WTC11 (cell line): ENCODE measurements around the gene GFOD2. TPM values are rescaled to one million over a fixed set of nuclear protein-coding genes. Genes with fewer than 3 reads are reported as not detected.

ENCODE experiments used
- ATAC-seq: fragments of 200-7000 bp; cut with Tn5 transposase; 2 replicates; pipeline ENCODE4 v1.10.0; 2021; ENCODE audit warnings: mild to moderate bottlenecking, moderate library complexity
- Bru-seq: library from RNA; stranded (reverse); fragments of 400-500 nt; gene quantifications from one replicate; lab custom pipeline; 2021; lab: Mats Ljungman, UMichigan
- CTCF ChIA-PET: fragments of 300-600 bp; sonication (Branson Sonifier 250); formaldehyde crosslinking; loops from one replicate; lab custom pipeline; 2021; ENCODE audit warnings: antibody characterized with exemption; lab: Charles Lee
- POLR2A ChIA-PET: fragments of 350-600 bp; sonication (Branson Sonifier 250); formaldehyde crosslinking; loops from one replicate; lab custom pipeline; 2021; ENCODE audit warnings: antibody characterized with exemption; lab: Charles Lee
- DNase-seq: peaks from one replicate; pipeline ENCODE4 v3.0.0; 2021; ENCODE audit warnings: low spot score
- H3K27ac Mint-ChIP-seq: 2 replicates; pipeline ENCODE4 v1.8.0; 2021; ENCODE audit warnings: mixed read lengths
- H3K27me3 Mint-ChIP-seq: 2 replicates; pipeline ENCODE4 v1.8.0; 2021; ENCODE audit warnings: low read depth, mild to moderate bottlenecking, moderate library complexity, mixed read lengths
- H3K36me3 Mint-ChIP-seq: 2 replicates; pipeline ENCODE4 v1.8.0; 2021; ENCODE audit warnings: mixed read lengths
- H3K4me1 Mint-ChIP-seq: 2 replicates; pipeline ENCODE4 v1.8.0; 2022; ENCODE audit warnings: mixed read lengths
- H3K4me3 Mint-ChIP-seq: 2 replicates; pipeline ENCODE4 v1.8.0; 2021; ENCODE audit warnings: mild to moderate bottlenecking, moderate library complexity, mixed read lengths
- H3K9me3 Mint-ChIP-seq: 2 replicates; pipeline ENCODE4 v1.8.0; 2021; ENCODE audit warnings: mixed read lengths
- CREM ChIP-seq: sonication (generic); formaldehyde crosslinking; IDR thresholded peaks from 2 replicates; pipeline ENCODE4 v1.8.1; 2022; ENCODE audit warnings: mild to moderate bottlenecking, missing genetic modification reagents, moderate library complexity
- ELF4 ChIP-seq: sonication (generic); formaldehyde crosslinking; IDR thresholded peaks from 2 replicates; pipeline ENCODE4 v1.8.1; 2022; ENCODE audit warnings: low read depth, mild to moderate bottlenecking, moderate library complexity, missing genetic modification reagents
- EMX1 ChIP-seq: fragments of 250-450 bp; sonication (Bioruptor Pico); IDR thresholded peaks from 2 replicates; pipeline ENCODE4 v1.8.0; 2021; ENCODE audit warnings: mild to moderate bottlenecking
- GABPB1 ChIP-seq: sonication (generic); formaldehyde crosslinking; IDR thresholded peaks from 2 replicates; pipeline ENCODE4 v1.8.1; 2023; ENCODE audit warnings: mild to moderate bottlenecking, missing genetic modification reagents
- IRF2 ChIP-seq: sonication (generic); formaldehyde crosslinking; IDR thresholded peaks from 2 replicates; pipeline ENCODE4 v1.8.0; 2022; ENCODE audit warnings: low read depth, missing genetic modification reagents, borderline replicate concordance
- RELA ChIP-seq: sonication (generic); formaldehyde crosslinking; IDR thresholded peaks from 2 replicates; pipeline ENCODE4 v1.8.1; 2022; ENCODE audit warnings: missing genetic modification reagents, mild to moderate bottlenecking, borderline replicate concordance
- SMAD3 ChIP-seq: sonication (generic); formaldehyde crosslinking; IDR thresholded peaks from 2 replicates; pipeline ENCODE4 v1.8.0; 2022; ENCODE audit warnings: missing genetic modification reagents, mild to moderate bottlenecking, borderline replicate concordance
- ZNF232 ChIP-seq: sonication (generic); formaldehyde crosslinking; IDR thresholded peaks from 2 replicates; pipeline ENCODE4 v1.8.0; 2022; ENCODE audit warnings: mild to moderate bottlenecking, missing genetic modification reagents
- ZNF317 ChIP-seq: sonication (generic); formaldehyde crosslinking; IDR thresholded peaks from 2 replicates; pipeline ENCODE4 v1.8.1; 2023; ENCODE audit warnings: low read depth, mild to moderate bottlenecking, moderate library complexity, missing genetic modification reagents, borderline replicate concordance
- long read RNA-seq, 3 experiments: library from RNA in 1 of 3; library from capped mRNA in 1 of 3; library from polyadenylated mRNA in 1 of 3; unstranded in 2 of 3; stranded (forward) in 1 of 3; transcript quantifications; one replicate each; pipeline ENCODE4 v2.0.0, GENCODE V29; 2021
- total RNA-seq: library from RNA; stranded (reverse); gene quantifications from 3 replicates; pipeline ENCODE4 v1.2.3, GENCODE V29; 2021
- TF ChIP-seq, protein P1 (sequence below): fragments of 250-450 bp; sonication (Bioruptor Pico); IDR thresholded peaks from 2 replicates; pipeline ENCODE4 v1.9.0; 2021; ENCODE audit warnings: mild to moderate bottlenecking
- TF ChIP-seq, protein P2 (sequence below): sonication (generic); formaldehyde crosslinking; IDR thresholded peaks from 2 replicates; pipeline ENCODE4 v1.8.0; 2022; ENCODE audit warnings: missing genetic modification reagents
- TF ChIP-seq, protein P3 (sequence below): sonication (generic); formaldehyde crosslinking; IDR thresholded peaks from 2 replicates; pipeline ENCODE4 v1.8.1; 2023; ENCODE audit warnings: mild to moderate bottlenecking, missing genetic modification reagents, borderline replicate concordance
- TF ChIP-seq, protein P4 (sequence below): sonication (generic); formaldehyde crosslinking; IDR thresholded peaks from 2 replicates; pipeline ENCODE4 v1.8.1; 2023; ENCODE audit warnings: mild to moderate bottlenecking, missing genetic modification reagents
- TF ChIP-seq, protein P5 (sequence below): sonication (generic); formaldehyde crosslinking; IDR thresholded peaks from 2 replicates; pipeline ENCODE4 v1.8.1; 2022; ENCODE audit warnings: missing genetic modification reagents, borderline replicate concordance
- TF ChIP-seq, protein P6 (sequence below): sonication (generic); formaldehyde crosslinking; IDR thresholded peaks from 2 replicates; pipeline ENCODE4 v1.8.1; 2022; ENCODE audit warnings: mild to moderate bottlenecking, moderate library complexity, missing genetic modification reagents

The GFOD2 gene, protein sequence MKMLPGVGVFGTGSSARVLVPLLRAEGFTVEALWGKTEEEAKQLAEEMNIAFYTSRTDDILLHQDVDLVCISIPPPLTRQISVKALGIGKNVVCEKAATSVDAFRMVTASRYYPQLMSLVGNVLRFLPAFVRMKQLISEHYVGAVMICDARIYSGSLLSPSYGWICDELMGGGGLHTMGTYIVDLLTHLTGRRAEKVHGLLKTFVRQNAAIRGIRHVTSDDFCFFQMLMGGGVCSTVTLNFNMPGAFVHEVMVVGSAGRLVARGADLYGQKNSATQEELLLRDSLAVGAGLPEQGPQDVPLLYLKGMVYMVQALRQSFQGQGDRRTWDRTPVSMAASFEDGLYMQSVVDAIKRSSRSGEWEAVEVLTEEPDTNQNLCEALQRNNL
- total RNA-seq (19.3 to 29.5 TPM (median 22.8 TPM) in 3 replicates), Bru-seq, nascent RNA (percentile 65 among the genes with signal in this experiment)
- long read RNA-seq, experiment 1, full-length matches to known transcripts, result 52 of 65 reads
- long read RNA-seq, experiment 1, partial matches to known transcripts, result 2 of 65 reads
- long read RNA-seq, experiment 1, other reads (novel, unspliced or antisense), result 11 of 65 reads
- long read RNA-seq, experiment 2, transcript GFOD2-205 (1 exons, 2,951 nt), result minor isoform, 6 of 22 reads
- long read RNA-seq, experiment 2, transcript GFOD2-201 (3 exons, 2,126 nt), result major isoform, 8 of 22 reads
- long read RNA-seq, experiment 2, partial matches to known transcripts, result 7 of 22 reads
- long read RNA-seq, experiment 2, other reads (novel, unspliced or antisense), result 1 of 22 reads
- long read RNA-seq, experiment 3, transcript GFOD2-201 (3 exons, 2,126 nt), result major isoform, 35 of 43 reads
- long read RNA-seq, experiment 3, transcript GFOD2-205 (1 exons, 2,951 nt), result minor isoform, 6 of 43 reads
- long read RNA-seq, experiment 3, partial matches to known transcripts, result 0 of 43 reads
- long read RNA-seq, experiment 3, other reads (novel, unspliced or antisense), result 1 of 43 reads

DNA sequence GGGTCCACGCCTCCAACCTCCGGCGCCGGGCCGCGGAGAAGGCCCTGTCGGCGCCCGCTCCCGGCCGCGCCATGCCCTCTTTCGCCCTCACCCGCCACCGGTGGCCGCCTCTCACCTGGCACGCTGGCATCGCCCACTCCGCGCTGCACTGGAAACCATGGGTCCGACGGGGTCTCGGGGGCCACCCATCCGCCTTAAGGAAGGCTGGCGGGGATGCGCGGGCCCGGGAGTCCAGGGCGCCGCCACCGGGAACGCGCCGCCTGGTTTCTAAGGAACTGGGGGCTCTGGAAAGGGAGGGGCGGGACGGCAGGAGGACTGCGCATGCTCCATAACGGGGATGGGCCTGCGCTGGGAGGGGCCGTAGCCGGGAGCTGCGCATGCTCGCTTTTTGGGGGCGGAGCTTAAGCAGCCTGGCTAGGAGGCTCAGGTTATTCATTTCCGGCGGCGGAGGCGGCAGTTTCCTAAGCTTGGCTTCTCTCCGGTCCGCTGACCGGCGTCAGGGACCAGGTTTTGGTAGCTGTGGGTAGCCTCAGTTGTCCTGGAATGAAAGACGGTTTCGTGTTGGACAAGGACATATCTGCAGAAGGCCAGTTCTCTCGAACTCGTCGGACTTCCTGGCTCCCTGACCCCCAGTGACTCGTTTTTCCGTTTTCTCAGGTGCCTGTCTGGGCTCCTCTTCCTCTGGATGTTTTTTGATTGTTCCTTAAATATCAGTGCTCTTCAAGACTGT is at the start of gene GFOD2:
TSS of gene GFOD2 (minus strand) at position 269 of the 730 bp plus-strand sequence. CDS start 33,601 bp downstream, outside the sequence.
- peak within 1 kb of the TSS; percentile 82 for H3K27ac Mint-ChIP-seq
- H3K4me1 Mint-ChIP-seq, result peaks cover 21% of the 10 kb centered on the region
- CTCF ChIA-PET, result interaction anchor here (0.6 to 3.7 kb wide), 17 partner anchors 27 to 287 kb away, joined by 3 to 18 read pairs (median 5); partner anchors contain the start of genes ATP6V0D1, C16orf86, CTCF and ENKD1
- peak within 1 kb of the TSS; percentile 91 for H3K4me3 Mint-ChIP-seq
- H3K36me3 Mint-ChIP-seq, result no peaks in the 10 kb centered on the region
- peak; percentile 99 for DNase-seq
- POLR2A ChIA-PET, result interaction anchor here (0.6 to 1.3 kb wide), 4 partner anchors 25 to 117 kb away, joined by 3 to 11 read pairs (median 6); partner anchors contain the start of genes RANBP10 and TSNAXIP1
- peak; percentile 94 for ATAC-seq
- no peaks in the 10 kb centered on the region for H3K27me3 Mint-ChIP-seq
- no peaks in the 10 kb centered on the region for H3K9me3 Mint-ChIP-seq
- TF ChIP-seq, protein P1, sequence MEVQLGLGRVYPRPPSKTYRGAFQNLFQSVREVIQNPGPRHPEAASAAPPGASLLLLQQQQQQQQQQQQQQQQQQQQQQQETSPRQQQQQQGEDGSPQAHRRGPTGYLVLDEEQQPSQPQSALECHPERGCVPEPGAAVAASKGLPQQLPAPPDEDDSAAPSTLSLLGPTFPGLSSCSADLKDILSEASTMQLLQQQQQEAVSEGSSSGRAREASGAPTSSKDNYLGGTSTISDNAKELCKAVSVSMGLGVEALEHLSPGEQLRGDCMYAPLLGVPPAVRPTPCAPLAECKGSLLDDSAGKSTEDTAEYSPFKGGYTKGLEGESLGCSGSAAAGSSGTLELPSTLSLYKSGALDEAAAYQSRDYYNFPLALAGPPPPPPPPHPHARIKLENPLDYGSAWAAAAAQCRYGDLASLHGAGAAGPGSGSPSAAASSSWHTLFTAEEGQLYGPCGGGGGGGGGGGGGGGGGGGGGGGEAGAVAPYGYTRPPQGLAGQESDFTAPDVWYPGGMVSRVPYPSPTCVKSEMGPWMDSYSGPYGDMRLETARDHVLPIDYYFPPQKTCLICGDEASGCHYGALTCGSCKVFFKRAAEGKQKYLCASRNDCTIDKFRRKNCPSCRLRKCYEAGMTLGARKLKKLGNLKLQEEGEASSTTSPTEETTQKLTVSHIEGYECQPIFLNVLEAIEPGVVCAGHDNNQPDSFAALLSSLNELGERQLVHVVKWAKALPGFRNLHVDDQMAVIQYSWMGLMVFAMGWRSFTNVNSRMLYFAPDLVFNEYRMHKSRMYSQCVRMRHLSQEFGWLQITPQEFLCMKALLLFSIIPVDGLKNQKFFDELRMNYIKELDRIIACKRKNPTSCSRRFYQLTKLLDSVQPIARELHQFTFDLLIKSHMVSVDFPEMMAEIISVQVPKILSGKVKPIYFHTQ, result no peak
- TF ChIP-seq ZNF232 (CRISPR knock-in tag) (no peak), GABPB1 (0 out of 2 replicates have a peak, but pooled peaks have one; percentile 47), RELA (CRISPR knock-in tag) (0 out of 2 replicates have a peak, but pooled peaks have one; percentile 56), SMAD3 (CRISPR knock-in tag) (no peak), ELF4 (CRISPR knock-in tag) (no peak), CREM (0 out of 2 replicates have a peak, but pooled peaks have one; percentile 9), ZNF317 (CRISPR knock-in tag) (no peak), EMX1 (CRISPR knock-in tag) (no peak), IRF2 (no peak)
- TF ChIP-seq, protein P2, sequence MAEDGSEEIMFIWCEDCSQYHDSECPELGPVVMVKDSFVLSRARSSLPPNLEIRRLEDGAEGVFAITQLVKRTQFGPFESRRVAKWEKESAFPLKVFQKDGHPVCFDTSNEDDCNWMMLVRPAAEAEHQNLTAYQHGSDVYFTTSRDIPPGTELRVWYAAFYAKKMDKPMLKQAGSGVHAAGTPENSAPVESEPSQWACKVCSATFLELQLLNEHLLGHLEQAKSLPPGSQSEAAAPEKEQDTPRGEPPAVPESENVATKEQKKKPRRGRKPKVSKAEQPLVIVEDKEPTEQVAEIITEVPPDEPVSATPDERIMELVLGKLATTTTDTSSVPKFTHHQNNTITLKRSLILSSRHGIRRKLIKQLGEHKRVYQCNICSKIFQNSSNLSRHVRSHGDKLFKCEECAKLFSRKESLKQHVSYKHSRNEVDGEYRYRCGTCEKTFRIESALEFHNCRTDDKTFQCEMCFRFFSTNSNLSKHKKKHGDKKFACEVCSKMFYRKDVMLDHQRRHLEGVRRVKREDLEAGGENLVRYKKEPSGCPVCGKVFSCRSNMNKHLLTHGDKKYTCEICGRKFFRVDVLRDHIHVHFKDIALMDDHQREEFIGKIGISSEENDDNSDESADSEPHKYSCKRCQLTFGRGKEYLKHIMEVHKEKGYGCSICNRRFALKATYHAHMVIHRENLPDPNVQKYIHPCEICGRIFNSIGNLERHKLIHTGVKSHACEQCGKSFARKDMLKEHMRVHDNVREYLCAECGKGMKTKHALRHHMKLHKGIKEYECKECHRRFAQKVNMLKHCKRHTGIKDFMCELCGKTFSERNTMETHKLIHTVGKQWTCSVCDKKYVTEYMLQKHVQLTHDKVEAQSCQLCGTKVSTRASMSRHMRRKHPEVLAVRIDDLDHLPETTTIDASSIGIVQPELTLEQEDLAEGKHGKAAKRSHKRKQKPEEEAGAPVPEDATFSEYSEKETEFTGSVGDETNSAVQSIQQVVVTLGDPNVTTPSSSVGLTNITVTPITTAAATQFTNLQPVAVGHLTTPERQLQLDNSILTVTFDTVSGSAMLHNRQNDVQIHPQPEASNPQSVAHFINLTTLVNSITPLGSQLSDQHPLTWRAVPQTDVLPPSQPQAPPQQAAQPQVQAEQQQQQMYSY, result no peak
- TF ChIP-seq, protein P3, sequence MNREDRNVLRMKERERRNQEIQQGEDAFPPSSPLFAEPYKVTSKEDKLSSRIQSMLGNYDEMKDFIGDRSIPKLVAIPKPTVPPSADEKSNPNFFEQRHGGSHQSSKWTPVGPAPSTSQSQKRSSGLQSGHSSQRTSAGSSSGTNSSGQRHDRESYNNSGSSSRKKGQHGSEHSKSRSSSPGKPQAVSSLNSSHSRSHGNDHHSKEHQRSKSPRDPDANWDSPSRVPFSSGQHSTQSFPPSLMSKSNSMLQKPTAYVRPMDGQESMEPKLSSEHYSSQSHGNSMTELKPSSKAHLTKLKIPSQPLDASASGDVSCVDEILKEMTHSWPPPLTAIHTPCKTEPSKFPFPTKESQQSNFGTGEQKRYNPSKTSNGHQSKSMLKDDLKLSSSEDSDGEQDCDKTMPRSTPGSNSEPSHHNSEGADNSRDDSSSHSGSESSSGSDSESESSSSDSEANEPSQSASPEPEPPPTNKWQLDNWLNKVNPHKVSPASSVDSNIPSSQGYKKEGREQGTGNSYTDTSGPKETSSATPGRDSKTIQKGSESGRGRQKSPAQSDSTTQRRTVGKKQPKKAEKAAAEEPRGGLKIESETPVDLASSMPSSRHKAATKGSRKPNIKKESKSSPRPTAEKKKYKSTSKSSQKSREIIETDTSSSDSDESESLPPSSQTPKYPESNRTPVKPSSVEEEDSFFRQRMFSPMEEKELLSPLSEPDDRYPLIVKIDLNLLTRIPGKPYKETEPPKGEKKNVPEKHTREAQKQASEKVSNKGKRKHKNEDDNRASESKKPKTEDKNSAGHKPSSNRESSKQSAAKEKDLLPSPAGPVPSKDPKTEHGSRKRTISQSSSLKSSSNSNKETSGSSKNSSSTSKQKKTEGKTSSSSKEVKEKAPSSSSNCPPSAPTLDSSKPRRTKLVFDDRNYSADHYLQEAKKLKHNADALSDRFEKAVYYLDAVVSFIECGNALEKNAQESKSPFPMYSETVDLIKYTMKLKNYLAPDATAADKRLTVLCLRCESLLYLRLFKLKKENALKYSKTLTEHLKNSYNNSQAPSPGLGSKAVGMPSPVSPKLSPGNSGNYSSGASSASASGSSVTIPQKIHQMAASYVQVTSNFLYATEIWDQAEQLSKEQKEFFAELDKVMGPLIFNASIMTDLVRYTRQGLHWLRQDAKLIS (CRISPR knock-in tag), result no peak
- TF ChIP-seq, protein P4, sequence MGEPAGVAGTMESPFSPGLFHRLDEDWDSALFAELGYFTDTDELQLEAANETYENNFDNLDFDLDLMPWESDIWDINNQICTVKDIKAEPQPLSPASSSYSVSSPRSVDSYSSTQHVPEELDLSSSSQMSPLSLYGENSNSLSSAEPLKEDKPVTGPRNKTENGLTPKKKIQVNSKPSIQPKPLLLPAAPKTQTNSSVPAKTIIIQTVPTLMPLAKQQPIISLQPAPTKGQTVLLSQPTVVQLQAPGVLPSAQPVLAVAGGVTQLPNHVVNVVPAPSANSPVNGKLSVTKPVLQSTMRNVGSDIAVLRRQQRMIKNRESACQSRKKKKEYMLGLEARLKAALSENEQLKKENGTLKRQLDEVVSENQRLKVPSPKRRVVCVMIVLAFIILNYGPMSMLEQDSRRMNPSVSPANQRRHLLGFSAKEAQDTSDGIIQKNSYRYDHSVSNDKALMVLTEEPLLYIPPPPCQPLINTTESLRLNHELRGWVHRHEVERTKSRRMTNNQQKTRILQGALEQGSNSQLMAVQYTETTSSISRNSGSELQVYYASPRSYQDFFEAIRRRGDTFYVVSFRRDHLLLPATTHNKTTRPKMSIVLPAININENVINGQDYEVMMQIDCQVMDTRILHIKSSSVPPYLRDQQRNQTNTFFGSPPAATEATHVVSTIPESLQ (CRISPR knock-in tag), result no peak
- TF ChIP-seq, protein P5, sequence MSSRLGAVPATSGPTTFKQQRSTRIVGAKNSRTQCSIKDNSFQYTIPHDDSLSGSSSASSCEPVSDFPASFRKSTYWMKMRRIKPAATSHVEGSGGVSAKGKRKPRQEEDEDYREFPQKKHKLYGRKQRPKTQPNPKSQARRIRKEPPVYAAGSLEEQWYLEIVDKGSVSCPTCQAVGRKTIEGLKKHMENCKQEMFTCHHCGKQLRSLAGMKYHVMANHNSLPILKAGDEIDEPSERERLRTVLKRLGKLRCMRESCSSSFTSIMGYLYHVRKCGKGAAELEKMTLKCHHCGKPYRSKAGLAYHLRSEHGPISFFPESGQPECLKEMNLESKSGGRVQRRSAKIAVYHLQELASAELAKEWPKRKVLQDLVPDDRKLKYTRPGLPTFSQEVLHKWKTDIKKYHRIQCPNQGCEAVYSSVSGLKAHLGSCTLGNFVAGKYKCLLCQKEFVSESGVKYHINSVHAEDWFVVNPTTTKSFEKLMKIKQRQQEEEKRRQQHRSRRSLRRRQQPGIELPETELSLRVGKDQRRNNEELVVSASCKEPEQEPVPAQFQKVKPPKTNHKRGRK (CRISPR knock-in tag), result no peak
- TF ChIP-seq, protein P6, sequence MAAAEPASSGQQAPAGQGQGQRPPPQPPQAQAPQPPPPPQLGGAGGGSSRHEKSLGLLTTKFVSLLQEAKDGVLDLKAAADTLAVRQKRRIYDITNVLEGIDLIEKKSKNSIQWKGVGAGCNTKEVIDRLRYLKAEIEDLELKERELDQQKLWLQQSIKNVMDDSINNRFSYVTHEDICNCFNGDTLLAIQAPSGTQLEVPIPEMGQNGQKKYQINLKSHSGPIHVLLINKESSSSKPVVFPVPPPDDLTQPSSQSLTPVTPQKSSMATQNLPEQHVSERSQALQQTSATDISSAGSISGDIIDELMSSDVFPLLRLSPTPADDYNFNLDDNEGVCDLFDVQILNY (CRISPR knock-in tag), result peak; percentile 72
